WERI-Rb-1 (cell line): ENCODE measurements around the gene TMEM178B.

Experiments
- DNase-seq: peaks from one replicate; pipeline ENCODE4 v3.0.0-alpha.2; 2020
- H3K27ac ChIP-seq: fragments of 250-450 bp; sonication (Bioruptor Pico); 2 replicates; pipeline ENCODE4 v1.5.1; 2020; ENCODE audit warnings: mild to moderate bottlenecking, moderate library complexity
- H3K27me3 ChIP-seq: fragments of 250-450 bp; sonication (Bioruptor Pico); 2 replicates; pipeline ENCODE4 v1.5.1; 2021; ENCODE audit warnings: mild to moderate bottlenecking, low read depth, moderate library complexity; ENCODE audit not compliant: insufficient read depth, severe bottlenecking
- H3K36me3 ChIP-seq: fragments of 250-450 bp; sonication (Bioruptor Pico); 2 replicates; pipeline ENCODE4 v1.5.1; 2020; ENCODE audit warnings: mild to moderate bottlenecking, moderate library complexity
- H3K4me3 ChIP-seq: 2 replicates; pipeline ENCODE4 v1.5.1; 2011; ENCODE audit warnings: low read depth, mild to moderate bottlenecking, control low read depth, low read length
- H3K9me3 ChIP-seq: fragments of 250-450 bp; sonication (Bioruptor Pico); 2 replicates; pipeline ENCODE4 v1.5.1; 2021; ENCODE audit warnings: mild to moderate bottlenecking, moderate library complexity; ENCODE audit not compliant: severe bottlenecking
- TF ChIP-seq, protein P1 (sequence below): IDR thresholded peaks from 2 replicates; pipeline ENCODE4 v1.5.1; 2011; ENCODE audit warnings: low read depth, mild to moderate bottlenecking, control low read depth, inconsistent platforms, low read length

TMEM178B gene

DNA sequence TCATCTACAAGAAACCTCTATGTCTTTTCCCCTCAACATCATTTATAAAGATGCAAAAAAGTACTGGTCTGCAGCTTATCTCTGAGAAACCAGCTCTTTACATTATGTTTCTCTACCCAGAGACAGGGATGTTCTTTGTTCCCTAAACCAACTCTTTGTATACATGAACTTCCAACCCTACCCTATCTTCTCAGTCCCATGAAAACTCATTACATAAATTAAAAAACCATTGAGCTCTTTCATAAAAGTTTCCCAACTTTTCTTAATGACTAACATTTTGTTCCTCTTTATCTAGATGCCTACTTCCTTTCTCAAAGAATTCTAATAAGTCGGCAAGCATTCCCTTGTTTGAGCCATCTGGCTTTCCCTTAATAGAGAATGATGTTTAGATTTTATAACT is 284.5 kb downstream of the TMEM178B start:
- no peaks in the 10 kb centered on the region for H3K27me3 ChIP-seq
- H3K4me3 ChIP-seq = no peak overlapping the region
- H3K27ac ChIP-seq = no peak overlapping the region
- DNase-seq = no peak
- H3K36me3 ChIP-seq = no peaks in the 10 kb centered on the region
- TF ChIP-seq, protein P1, sequence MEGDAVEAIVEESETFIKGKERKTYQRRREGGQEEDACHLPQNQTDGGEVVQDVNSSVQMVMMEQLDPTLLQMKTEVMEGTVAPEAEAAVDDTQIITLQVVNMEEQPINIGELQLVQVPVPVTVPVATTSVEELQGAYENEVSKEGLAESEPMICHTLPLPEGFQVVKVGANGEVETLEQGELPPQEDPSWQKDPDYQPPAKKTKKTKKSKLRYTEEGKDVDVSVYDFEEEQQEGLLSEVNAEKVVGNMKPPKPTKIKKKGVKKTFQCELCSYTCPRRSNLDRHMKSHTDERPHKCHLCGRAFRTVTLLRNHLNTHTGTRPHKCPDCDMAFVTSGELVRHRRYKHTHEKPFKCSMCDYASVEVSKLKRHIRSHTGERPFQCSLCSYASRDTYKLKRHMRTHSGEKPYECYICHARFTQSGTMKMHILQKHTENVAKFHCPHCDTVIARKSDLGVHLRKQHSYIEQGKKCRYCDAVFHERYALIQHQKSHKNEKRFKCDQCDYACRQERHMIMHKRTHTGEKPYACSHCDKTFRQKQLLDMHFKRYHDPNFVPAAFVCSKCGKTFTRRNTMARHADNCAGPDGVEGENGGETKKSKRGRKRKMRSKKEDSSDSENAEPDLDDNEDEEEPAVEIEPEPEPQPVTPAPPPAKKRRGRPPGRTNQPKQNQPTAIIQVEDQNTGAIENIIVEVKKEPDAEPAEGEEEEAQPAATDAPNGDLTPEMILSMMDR = no peak
- H3K9me3 ChIP-seq = no peaks in the 10 kb centered on the region

DNA sequence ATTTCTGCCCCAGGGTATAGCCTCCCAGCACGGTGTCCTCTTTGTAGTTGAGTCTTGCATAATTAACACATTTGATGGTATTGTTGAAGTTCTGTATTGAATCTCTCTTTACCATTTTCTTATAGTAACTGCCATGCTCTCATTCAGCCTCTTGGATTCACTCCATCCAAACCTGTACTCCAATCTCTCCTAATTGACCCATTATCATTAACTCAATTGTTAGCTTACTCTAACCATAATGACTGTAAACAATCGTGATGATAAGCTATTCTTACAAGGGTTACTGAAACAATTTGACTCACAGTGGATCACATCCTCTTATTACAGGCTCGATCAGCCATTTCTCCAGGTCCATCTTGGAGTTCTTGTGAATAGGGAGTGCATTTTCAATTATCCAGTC is 285.4 kb downstream of the TMEM178B start:
- H3K36me3 ChIP-seq = no peaks in the 10 kb centered on the region
- H3K27me3 ChIP-seq = no peaks in the 10 kb centered on the region
- H3K4me3 ChIP-seq = no peak overlapping the region
- H3K9me3 ChIP-seq = no peaks in the 10 kb centered on the region
- H3K27ac ChIP-seq = no peak overlapping the region
- TF ChIP-seq, protein P1 = no peak
- no peak for DNase-seq

DNA sequence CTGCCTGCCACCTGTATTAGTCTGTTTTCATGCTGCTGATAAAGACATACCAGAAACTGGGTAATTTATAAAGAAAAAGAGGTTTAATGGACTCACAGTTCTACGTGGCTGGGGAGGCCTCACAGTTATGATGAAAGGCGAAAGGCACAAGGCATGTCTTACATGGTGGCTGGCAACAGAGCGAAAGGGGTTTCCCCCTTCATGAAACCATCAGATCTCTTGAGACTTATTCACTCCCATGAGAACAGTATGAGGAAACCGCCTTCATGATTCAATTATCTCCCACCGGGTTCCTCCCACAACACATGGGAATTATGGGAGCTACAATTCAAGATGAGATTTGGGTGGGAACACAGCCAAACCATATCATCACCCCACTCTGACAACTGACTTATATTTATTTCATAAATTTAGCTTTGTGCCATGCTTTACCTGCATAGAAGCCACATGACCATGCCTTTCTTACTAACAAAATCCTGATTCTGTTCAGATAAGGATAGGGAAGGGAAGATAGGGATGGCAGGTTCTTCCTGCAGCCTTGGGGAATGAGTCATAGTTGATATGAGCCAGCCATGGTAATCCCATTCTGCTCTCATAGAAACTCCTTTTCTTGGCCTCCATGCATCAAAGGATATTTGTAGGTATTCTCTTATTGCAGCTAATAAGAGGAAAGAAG is 286.0 kb downstream of the TMEM178B start:
- DNase-seq = no peak

DNA sequence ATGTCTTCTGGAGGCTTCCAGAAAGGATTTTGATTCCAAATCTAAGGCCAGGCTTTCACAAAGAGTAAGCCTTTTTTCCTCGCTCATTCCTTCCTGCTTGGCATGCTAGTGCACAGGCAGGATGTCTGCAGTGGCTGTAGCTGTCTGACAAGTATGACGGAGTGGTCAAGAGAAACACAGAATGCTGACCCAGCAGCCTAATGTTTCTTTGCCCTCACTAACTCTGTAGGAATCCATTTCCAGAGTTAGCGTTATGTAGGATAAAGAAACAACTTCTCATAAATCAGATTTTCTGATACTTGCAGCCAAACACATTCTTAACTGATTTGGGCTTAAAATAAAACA is 286.5 kb downstream of the TMEM178B start:
- no peaks in the 10 kb centered on the region for H3K9me3 ChIP-seq
- no peak for DNase-seq
- no peak overlapping the region for H3K4me3 ChIP-seq
- no peaks in the 10 kb centered on the region for H3K27me3 ChIP-seq
- TF ChIP-seq, protein P1 = no peak
- no peak overlapping the region for H3K27ac ChIP-seq
- H3K36me3 ChIP-seq = no peaks in the 10 kb centered on the region

More for the DNA sequence above, 286.0 kb downstream of the TMEM178B start:
- H3K27ac ChIP-seq = no peak overlapping the region
- H3K4me3 ChIP-seq = no peak overlapping the region
- no peaks in the 10 kb centered on the region for H3K27me3 ChIP-seq
- no peaks in the 10 kb centered on the region for H3K36me3 ChIP-seq
- H3K9me3 ChIP-seq = no peaks in the 10 kb centered on the region
- TF ChIP-seq, protein P1 = no peak

DNA sequence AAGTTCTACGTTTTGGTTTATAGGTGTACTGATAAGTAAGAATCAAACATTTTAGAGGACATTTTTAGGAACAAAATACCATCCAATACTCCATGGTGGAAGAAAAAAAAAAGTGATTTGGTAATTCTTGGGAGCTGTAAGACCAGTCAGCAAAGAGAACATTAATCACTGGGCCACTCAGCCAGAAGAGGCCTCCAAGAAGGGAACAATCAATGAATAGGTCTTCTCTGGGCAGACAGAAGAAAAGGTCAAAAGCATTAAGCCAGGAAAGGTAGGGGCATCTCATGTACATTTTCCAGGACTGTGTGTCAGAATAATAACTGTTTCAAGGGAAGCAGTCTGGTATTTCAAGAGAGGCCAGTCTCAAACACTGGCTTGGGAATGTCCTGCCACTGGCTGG is 286.9 kb downstream of the TMEM178B start:
- Histone ChIP-seq H3K4me3 (no peak overlapping the region), H3K9me3 (no peaks in the 10 kb centered on the region), H3K27me3 (no peaks in the 10 kb centered on the region), H3K27ac (no peak overlapping the region), H3K36me3 (no peaks in the 10 kb centered on the region)
- no peak for DNase-seq
- TF ChIP-seq, protein P1 = no peak

DNA sequence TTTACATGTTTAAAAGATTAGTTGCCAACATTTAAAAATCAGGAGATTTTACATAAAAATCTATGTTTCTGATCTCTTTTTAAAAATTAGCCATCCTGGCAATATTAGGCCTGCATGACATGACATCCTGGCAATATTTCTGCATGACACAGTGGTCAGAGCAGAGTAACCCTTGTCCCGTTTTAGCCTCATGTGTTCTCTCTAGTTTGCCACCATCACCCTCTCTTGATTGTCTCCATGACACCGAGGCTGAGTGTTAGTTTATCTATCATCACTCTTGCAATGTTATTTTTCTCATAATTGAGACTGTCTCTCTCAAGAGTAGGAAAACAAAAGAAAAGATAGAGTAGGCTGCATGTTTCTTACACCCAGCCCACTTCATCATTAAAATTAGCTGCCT is 287.6 kb downstream of the TMEM178B start:
- no peak overlapping the region for H3K27ac ChIP-seq
- no peak for DNase-seq
- no peaks in the 10 kb centered on the region for H3K9me3 ChIP-seq
- H3K27me3 ChIP-seq = no peaks in the 10 kb centered on the region
- no peak overlapping the region for H3K4me3 ChIP-seq
- TF ChIP-seq, protein P1 = no peak
- H3K36me3 ChIP-seq = no peaks in the 10 kb centered on the region
